Activated T-cell treated with anti-CD3 and anti-CD28 coated beads for 24 hours (primary cell): Measurements from ENCODE around the gene NATD1.

Source experiments
- DNase-seq: peaks from one replicate; pipeline ENCODE4 v3.0.0-alpha.2; 2020; ENCODE audit warnings: low read depth

The NATD1 gene

DNA sequence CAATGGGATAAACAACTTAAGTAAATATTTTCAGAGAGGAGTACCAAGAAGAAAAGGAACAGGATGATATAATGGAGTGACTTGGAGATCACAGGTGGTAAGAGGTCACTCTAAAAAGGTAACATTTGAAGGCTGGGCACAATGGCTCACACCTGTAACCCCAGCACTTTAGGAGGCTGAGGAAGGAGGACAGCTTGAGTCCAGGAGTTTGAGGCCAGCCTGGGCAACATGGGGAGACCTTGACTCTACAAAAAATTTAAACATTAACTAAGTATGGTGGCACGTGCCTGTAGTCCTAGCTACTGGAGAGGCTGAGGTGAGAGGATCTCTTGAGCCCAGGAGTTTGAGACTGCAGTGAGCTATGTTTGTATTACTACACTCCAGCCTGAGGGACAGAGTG, 35.9 kb downstream of the NATD1 start:
- DNase-seq, result no peak

DNA sequence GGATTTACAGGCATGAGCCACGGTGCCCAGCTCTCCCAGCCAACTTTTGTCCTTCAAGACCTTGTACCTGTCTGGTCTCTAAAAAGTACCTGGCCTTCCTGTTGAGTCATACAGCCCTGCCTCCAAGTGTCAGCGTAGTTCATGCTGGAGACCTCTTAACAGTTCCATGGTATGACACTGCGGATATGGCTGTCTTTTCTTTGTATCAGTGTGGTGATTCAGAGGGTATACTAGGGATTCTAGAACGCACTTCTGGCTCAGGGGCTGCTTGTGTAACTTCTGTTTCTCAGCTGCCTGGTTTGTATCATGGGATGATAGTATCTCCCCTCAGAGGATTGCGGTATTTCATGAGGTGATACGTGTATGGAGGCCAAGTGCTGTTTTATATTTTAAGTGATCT, 37.3 kb downstream of the NATD1 start:
- no peak for DNase-seq

DNA sequence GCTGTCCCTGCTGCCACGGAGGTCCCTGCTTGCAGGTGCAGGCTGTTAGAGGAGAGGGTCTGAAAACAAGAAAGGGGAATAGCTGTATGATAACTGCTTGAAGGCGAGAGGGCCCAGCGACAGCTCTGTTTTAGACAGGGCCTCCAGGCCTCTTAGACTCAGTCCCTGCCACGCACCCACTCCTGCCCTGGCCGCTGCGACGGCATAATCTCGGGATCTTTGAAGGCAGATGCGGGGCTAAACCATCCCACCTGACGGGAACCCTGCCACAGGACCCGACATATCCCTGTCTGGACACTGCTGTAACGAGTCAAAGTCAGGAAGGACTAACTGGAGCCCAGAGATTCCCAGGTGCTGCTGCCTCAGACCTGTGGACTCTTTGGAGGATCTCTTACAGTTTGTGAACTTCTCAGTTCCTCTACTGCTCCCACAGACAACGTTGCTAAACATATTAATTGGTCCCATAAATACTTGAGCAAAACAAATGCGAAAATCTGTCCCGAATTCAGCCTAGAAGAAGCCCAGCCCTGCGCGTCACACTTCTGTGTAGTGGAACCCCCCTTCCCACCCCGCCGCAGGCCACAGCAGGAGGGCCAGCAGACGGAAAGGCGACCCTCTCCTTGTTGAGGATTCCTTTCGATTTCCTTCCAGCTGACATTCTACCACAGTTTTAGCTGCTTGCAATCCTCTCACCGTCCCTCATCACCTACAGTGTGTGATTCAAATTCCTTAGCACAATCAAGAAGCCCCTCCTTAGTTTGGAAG, 38.3 kb downstream of the NATD1 start:
- no peak for DNase-seq

DNA sequence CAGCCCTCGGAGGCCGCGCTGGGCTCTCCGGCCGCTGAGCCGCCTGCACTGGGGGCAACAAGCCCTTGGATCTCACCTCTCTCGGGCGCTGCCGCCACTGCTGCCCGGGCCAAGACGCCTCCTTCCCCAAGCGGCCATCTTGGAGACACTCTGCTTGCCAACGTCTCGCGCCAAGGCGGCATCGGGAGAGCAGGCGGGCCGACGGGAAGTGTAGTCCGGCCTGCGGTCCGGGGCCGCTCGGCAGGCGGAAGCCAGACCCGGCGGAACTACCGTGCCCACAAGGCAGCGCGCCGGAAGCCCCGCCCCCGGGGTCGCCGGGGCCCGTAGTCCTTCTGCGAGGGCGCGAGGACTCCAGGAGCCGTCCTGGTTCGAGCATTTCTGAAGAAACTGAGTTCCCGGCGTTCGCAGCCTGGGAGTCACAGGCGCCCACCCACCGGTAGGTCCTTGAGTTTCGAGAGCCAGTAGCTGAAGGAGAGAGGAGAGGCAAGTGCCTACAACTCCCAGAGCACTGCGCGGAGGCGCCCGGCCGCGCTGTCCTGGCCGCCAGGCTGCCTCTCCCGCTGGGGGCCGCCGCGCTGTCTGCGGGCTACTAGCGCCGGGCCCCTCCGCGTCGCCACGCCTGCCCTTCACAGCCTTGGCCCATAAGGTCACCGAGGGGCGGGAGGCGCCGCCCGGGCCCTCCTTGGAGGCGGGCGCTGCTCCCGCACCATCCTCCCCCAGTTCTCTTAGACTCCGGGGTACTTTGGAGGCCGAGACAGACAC, 39.0 kb downstream of the NATD1 start, which contains the start of gene TMEM11:
Gene TMEM11, minus strand, starts transcription at position 147 of the 762 bp plus-strand sequence. Its CDS starts 9 bp downstream, at position 138.
- DNase-seq, result peak; percentile 93

DNA sequence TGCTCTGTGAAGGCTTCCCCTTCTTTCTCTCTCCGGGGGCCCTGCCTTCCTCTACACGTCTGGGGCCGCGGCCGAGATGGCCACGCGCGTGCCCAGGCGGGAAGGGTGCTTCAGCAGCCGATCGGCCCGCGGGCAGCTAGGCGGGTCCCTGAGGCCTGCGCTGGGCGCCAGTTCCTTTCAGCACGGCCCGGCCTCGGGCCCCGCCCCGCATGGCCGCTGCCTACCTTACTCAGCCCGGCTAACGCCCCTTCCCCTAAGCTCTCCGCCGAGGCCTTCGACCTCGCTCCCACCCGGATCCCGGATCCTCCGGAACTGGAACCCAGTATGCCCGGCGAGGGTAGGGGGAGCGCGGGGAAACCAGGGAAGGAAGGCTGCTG, 39.6 kb downstream of the NATD1 start:
- DNase-seq, result no peak

DNA sequence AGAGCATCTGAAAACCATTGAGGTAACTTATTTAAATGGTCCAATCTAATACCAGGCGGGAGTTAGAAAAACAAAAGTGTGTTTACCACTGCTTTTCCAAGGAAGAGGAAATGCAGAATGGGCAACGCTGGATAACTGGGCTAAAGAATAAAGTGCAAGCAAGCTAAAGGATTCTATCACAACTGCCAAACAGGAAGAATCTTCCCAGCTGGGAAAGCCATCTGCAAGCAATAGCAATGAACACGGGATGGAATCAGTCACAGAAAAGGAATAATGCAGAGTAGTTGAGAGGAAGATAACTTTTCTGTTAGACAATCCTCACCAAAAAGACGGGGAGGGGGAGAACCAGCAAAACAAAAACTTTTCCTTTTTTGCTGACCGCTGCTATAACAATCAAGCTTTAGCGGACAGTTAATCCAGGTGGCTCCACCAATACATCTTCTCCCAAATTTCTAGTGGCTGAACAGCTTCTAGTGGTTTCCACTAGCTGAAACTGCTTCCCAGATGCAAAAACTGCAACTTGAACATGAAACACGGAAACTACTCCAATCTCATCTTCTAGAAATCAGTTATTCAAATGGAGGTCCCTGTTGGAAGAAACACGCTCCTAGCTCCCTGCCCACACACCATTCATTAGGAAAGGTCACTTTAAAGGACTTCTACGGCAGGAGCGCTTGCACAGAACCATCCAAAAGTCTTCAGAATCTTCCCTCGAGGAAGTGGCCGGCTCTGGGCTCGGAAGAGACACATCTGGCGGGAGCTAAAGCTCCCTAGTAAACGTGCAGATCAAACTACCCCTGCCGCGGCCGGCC, 40.2 kb downstream of the NATD1 start:
- no peak for DNase-seq

DNA sequence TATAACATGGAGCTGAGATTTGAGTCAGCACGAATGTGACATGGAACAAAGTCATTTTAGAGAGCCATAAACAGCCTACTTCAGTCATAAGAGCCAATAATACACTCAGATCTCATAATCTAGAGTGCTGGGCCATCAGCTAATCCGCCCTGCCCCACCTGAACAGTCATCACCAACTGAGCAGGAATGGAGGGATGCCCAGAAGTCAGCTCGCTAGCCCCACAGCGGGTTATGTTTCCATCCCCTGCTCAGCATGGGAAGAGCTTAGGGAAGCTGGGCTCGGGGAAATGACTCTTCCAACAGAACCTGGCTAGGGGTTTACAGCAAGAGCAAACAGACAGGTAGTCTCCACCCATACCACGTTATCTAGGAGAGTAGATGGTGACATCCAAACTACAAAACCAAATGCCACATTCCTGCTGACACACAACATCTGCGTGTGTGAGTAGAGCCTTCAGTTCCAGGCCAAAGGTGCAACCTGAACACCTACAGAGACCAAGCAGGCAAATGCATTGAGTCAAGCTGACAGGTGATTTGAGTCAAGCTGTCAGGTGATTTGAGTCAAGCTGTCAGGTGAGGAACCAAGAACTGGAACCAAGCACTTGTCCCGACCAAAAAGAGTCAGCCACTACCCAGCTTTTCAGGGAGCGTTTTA, 41.3 kb downstream of the NATD1 start:
- DNase-seq, result no peak

DNA sequence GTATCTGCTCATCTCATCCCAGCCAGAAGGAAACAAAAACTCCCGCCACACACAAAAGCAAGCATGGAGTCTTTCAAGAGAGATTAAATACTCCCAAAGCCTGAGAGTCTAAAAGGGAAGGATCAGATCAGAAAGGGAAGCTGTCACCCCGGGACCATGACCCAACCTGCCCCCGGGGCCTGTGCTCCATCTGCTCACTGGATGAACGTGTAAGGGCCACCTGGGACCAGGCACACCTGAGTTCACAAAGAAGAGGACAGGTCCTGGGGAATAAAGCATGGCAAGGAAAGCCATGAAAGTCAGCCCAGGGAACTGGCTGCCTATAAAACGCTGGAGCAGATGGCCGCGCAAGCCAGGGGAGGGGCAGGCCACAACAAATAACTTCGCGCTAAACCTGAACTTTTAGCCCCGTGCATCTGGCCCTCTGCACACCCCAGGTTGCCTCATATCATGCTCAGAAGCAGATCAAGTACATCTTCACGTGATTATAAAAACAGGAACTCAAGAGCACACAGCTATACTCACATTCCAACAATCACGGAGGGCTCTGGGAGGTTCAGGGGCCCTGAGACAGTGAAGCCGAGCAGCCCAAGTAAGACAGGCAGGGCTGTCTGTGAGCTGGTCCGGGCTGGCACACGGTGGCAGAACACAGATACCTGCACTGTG, 42.7 kb downstream of the NATD1 start:
- DNase-seq, result no peak

DNA sequence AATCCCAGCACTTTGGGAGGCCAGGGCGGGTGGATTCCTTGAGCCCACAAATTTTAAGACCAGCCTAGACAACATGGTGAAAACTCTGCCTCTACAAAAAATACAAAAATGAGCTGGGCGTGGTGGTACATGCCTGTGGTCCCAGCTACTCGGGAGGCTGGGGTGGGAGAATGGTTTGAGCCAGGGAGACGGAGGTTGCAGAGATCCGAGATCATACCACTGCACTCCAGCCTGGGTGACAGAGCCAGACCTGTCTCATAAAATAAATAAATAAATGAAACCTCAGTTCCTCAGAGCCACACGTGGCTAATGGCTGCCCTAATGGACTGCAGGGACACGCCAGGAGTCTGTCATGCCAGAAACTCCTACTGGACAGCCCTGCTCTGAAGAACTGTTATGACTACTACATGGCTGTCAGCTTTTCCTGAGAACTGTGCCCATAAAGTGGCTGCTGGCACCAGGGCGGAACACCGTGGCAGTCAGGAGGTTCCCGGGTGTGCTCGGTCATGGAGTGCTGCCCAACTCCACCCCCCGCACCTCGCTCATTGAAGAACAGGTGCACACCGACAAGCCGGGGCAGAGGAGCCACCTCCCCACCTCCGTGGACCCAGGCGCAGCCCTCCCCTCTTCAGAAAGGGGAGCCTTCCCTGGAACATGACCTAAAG, 43.6 kb downstream of the NATD1 start:
- no peak for DNase-seq

DNA sequence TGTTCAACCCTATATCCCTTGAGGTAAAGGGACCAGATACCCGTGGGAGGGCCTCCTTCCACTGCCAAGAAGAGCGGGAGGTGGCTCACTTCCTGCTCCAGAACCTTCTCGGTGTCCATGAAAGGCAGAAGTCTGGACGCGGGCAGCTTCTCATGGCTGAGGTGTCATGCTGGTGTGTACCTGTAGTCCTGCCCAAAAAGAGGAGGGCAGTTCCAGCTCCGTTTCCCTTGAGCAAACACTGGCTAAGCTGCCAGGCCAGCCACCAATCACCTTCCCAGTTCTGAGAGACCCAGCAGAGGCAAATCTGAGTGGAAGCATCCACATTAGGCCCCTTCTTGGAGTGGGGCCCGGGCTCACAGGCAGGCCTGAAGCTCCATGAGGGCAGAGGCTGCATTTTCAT, 44.9 kb downstream of the NATD1 start:
- DNase-seq, result no peak

DNA sequence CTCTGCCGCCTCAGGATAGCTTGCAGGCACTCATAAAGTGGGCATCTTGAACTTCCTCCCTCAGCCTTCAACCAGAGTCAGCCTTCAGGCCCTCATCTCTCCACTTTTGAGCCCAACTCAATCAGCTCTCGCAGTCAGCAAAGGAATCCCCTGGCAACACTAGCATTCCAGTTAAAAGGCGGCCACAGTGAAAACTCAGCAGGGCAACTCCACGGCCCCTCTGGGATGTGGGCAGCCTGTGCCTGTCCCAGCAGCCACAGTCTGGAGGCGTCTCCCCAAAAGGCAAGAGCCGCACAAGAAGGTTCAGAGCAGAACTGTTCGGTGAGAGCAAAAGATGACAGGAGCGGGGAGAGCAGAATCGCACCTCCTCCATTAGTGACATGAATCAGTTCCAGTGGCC, 48.3 kb downstream of the NATD1 start:
- no peak for DNase-seq

DNA sequence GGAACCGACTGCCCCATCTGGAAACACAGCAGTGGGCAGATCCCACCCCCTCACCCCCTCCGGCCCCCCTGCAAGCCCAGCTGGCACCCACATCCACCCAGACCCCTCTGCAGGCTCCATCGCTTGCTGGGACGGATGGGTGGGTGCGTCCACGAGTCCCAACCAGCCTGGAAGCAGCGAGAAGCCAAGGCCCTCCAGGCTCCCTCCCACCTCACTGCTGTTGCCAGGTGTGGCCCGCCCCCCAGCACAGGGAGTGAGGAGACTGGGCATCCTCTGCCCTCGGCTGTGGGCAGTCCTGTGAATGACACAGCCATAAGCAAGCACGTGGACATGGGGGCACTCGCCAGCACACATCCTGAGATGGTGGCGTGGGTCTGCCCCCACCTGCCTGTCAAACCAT, 50.7 kb downstream of the NATD1 start:
- DNase-seq, result no peak

DNA sequence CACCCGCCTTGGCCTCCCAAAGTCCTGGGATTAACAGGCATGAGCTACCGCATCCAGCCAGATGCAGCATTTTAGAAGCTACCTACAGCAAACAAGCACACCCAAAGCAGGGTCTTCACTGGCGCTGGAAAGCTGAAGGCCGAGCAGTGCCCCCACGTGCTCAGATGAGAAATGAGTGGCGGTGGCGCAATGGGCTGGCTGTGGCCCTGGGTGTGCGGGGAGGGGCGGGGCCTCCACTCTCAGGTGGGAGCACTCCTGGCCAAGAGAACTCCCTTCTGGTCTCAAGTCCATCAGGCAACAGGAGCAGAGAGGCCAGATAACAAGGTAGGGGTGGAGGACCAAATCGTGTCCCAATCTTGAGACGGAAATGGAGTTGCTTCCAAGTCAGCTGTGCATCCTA, 51.3 kb downstream of the NATD1 start:
- no peak for DNase-seq

DNA sequence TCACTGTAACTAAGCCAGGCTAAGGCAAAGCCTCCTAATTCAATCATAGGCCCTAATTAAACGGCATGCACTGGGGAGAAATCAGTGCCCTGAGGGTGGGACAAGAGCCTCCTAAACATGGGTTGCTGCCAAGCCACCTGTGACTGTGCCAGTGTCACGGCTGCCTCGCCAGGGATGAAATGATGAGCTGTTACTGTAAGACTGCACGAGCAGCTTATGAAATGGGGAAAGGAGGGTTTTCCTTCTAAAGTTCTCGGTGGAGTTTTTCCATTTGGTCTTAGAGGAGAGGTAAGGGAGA, 52.0 kb downstream of the NATD1 start:
- DNase-seq, result no peak

DNA sequence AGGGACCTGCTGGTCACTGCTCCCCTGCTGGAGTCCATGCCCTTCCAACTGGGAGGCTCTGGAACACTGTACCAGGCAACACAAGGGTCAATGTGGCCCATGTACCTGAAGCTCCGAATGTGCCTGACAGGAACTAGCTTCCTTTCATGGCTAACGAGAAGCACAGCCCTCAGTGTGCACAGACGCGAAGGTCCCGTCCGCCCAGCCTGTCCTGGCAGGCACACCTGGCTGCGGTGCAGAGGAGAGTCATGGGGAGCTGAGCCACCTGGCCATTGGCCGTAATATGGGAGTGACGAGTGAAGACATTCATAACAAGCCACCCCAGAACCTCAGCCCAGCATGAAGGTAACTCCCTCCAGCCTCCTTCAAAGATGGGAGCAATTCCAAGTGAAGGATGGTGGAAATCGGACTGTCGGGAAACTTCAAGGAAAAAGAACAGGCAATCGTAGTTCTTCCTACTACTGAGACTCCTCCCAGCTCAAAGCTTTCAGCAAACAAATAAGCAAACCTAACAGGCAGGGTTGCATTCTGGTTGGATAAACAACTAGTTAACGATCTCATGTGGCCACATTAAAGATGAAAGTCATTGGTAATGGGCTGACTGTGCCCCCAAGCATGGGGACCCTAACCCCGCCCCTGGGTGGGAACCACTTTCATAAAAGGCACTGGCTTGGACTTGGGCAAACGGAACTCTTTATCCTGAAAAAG, 52.5 kb downstream of the NATD1 start:
- no peak for DNase-seq

DNA sequence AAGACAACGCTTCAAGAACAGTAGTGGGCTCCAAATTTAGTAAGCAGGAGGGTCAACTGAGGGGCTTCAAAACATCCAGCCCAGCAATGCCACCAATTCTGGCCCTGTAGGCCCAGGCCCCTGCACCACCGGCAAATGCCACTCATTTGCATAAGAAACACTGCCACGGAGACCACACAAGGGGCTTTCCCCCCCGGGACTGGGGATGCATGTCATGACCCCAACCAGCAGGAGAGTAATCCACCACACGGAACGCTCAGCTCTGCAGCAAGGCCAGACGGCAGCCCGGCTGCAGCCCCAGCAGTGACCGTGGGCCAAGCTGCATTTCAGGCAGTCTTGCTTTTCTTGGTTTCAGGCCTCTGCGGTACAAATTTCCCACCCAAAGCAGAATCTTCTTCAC, 53.4 kb downstream of the NATD1 start:
- no peak for DNase-seq

DNA sequence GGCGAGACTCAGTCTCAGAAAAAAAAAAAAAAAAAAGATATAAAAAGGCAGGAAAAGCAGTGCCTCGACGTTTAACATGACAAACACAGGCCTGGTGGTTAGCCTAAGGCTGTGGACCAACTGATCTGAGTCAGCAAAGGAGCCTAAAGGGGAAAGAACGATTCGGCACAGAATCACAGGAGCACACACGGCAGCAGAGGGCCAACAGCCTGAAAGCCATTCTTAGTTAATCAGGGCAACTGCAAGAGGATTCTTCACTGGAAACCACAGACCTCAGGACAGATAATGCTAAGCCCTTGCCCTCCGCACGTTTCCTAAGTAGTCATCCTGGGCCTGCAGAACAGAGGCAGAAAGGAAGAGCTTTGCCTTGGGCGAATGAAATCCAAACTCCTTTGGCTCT, 53.9 kb downstream of the NATD1 start:
- DNase-seq, result no peak

DNA sequence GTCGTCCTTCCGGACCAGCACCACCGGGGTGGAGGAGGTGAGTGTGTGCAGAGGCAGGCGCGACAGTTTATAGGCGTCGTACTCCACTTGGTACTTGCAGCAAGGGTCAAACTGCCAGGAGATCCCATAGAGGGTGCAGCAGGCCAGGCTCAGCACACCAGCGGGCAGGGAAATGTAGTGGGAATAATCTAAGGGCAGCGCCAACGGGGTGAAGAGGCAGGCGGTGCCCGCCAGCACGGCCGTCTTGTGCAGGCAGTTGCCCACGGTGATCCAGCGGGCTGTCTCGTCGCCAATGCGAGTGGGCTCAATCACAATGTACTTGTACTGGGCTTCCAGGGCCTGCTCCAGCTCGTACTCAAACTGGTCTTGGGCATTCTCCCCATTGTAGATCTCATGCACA, 54.8 kb downstream of the NATD1 start:
- no peak for DNase-seq

DNA sequence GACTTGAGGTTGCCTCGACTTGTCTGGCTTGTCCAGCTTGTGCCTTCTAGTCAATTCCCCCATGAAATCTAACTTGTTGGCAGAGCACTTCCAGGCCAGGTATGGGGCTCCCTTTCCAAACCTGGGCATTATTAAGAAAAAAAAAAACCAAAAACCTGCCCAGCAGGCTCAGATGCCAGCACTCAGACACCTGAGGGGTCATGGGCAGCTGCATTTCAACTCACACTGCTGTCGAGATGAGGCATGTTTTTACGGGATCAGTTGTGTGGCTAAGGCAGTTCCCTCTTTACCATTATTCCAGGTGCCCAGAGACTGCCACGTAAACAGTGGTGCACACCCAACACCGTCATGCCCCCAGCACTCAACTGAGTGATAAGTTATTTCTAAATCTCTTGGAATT, 57.1 kb downstream of the NATD1 start:
- DNase-seq, result no peak

DNA sequence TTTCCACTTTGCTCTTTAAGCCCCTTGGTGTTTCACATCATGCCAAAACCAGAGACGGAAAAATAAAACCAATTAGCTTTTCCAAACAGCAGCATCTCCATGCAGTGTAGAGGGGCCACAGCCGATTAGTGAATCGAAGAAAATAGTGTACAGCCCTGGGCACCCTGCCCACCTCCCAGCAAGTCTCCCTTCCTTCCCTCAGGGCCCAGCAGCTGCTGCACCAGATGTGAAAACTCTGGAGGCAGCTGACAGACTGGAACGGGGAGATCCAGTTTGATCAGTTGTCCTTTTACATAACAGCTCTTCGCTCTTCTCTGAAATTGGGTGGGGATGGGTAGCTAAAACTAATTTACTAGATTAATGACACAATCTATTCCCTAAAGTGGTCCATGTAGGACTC, 58.5 kb downstream of the NATD1 start:
- DNase-seq, result no peak

DNA sequence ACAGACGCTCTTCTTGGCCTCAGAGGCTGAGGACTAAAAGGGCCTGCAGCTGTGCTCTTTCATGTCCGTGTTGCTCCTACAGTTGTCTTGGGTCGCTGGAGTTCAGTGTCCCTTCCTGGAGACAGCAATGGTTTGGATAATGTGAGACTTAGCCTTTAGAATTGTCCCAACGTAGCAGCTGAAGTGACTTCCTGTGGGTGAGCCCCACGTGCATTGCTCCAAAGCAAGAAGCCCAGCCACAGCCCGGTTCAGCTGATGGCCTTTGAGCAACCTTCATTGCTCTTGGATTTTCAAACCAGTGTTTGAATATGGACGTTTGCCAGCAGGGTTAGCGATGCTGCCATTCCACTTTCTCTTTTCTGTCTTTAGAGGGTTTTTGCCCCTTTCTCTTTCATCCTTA, 59.0 kb downstream of the NATD1 start:
- no peak for DNase-seq
